ENCODE data around the gene RASSF4. TPM values are rescaled to one million over a fixed set of nuclear protein-coding genes. Genes with fewer than 3 reads are reported as not detected.

Gene RASSF4
- total RNA-seq, 1 donor from 2014 or later: 83.0 TPM

DNA sequence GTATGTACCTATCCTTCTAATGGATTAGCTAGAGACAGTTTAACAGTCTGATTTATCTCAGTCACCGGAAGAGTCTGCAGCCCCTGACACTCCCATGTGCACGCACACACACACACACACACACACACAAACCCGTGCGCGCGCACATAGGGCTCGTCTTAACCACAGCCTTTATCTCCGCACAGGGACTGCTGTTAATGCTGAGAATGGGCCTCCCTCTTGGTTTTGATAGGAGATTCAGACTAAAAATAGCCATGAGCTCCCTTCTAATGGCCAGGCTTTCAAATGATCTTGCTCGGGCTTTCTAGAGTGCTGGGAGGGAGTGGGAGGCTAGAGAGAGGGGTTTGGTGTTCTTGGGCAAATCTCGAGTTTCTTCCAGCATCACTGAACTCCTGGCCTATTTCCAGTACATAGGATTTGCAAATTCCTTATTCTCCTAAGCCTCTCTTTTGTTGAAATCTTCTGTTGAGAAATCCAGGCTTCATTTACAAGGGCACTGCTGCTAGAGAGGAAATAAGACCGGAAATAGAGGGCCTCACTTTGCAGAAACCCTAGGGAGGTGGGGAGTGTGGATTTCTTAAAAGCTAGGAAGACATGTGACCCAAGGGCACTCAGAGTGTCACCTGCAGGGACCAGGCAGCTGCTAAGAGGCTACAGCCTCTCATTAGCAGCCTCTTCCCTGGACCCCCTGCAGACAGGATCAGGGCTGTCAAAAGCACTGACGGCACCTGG is 46.1 kb upstream of the RASSF4 start:
- Histone ChIP-seq H3K79me2 (ENCODE audit: insufficient read depth, low read length) (no peaks in the 10 kb centered on the region), H3K9ac (ENCODE audit: low read length) (no peak overlapping the region), H3K4me1 (ENCODE audit: insufficient read depth, low read length) (no peaks in the 10 kb centered on the region), H3K27ac (ENCODE audit: low read depth, low read length) (no peak overlapping the region), H4K20me1 (ENCODE audit: insufficient read depth, low read length) (no peaks in the 10 kb centered on the region), H2AFZ (ENCODE audit: low read depth, low read length) (no peak overlapping the region), H3K4me2 (ENCODE audit: low read length) (no peak overlapping the region), H3K9me3 (ENCODE audit: insufficient read depth, low read depth, low read length) (no peaks in the 10 kb centered on the region), H3K4me3 (ENCODE audit: insufficient read depth, low read depth, low read length) (no peak overlapping the region), H3K27me3 (ENCODE audit: insufficient read depth, low read length) (peaks cover 3% of the 10 kb centered on the region), H3K36me3 (ENCODE audit: insufficient read depth, low read length) (no peaks in the 10 kb centered on the region)
- DNase-seq (ENCODE audit: low read depth) (no peak), FAIRE-seq (no peak)
- Mint-ChIP-seq H3K4me3 (ENCODE audit: unreplicated experiment) (no peak overlapping the region), H3K4me1 (ENCODE audit: low read depth, unreplicated experiment) (peaks cover 2% of the 10 kb centered on the region), H3K27me3 (ENCODE audit: low read depth, unreplicated experiment) (peaks cover 27% of the 10 kb centered on the region), H3K36me3 (ENCODE audit: low read depth, unreplicated experiment) (no peaks in the 10 kb centered on the region), H3K27ac (ENCODE audit: unreplicated experiment) (no peak overlapping the region), H3K9me3 (ENCODE audit: unreplicated experiment) (peaks cover 11% of the 10 kb centered on the region)
- TF ChIP-seq CTCF (IDR thresholded peaks at IDR 0.05; ENCODE audit: insufficient read depth, low read depth, low read length): no peak
- TF ChIP-seq EZH2 (IDR thresholded peaks at IDR 0.05; ENCODE audit: insufficient read depth, low read length): no peak

- Histone ChIP-seq H4K20me1 (ENCODE audit: insufficient read depth, low read length) (no peaks in the 10 kb centered on the region), H3K4me3 (ENCODE audit: insufficient read depth, low read depth, low read length) (no peak overlapping the region), H3K79me2 (ENCODE audit: insufficient read depth, low read length) (no peaks in the 10 kb centered on the region), H3K27ac (ENCODE audit: low read depth, low read length) (no peak overlapping the region), H3K9me3 (ENCODE audit: insufficient read depth, low read depth, low read length) (no peaks in the 10 kb centered on the region), H3K9ac (ENCODE audit: low read length) (no peak overlapping the region), H3K27me3 (ENCODE audit: insufficient read depth, low read length) (peaks cover 5% of the 10 kb centered on the region), H2AFZ (ENCODE audit: low read depth, low read length) (no peak overlapping the region), H3K4me2 (ENCODE audit: low read length) (no peak overlapping the region), H3K4me1 (ENCODE audit: insufficient read depth, low read length) (no peaks in the 10 kb centered on the region), H3K36me3 (ENCODE audit: insufficient read depth, low read length) (no peaks in the 10 kb centered on the region)
- DNase-seq (ENCODE audit: low read depth): no peak
- Mint-ChIP-seq H3K36me3 (ENCODE audit: low read depth, unreplicated experiment) (no peaks in the 10 kb centered on the region), H3K4me3 (ENCODE audit: unreplicated experiment) (no peak overlapping the region), H3K9me3 (ENCODE audit: unreplicated experiment) (peaks cover 11% of the 10 kb centered on the region), H3K27ac (ENCODE audit: unreplicated experiment) (no peak overlapping the region), H3K4me1 (ENCODE audit: low read depth, unreplicated experiment) (peaks cover 2% of the 10 kb centered on the region), H3K27me3 (ENCODE audit: low read depth, unreplicated experiment) (peaks cover 30% of the 10 kb centered on the region)
- FAIRE-seq: no peak
- TF ChIP-seq CTCF (IDR thresholded peaks at IDR 0.05; ENCODE audit: insufficient read depth, low read depth, low read length) (no peak), EZH2 (IDR thresholded peaks at IDR 0.05; ENCODE audit: insufficient read depth, low read length) (no peak)
Measured at GRCh38 chr10:44914891-44915290, 44.7 kb upstream of the RASSF4 start.

- no peaks in the 10 kb centered on the region for H3K9me3 ChIP-seq (ENCODE audit: insufficient read depth, low read depth, low read length)
- TF ChIP-seq CTCF (IDR thresholded peaks at IDR 0.05; ENCODE audit: insufficient read depth, low read depth, low read length): no peak
- TF ChIP-seq EZH2 (IDR thresholded peaks at IDR 0.05; ENCODE audit: insufficient read depth, low read length): no peak
- Mint-ChIP-seq H3K4me3 (ENCODE audit: unreplicated experiment) (no peak overlapping the region), H3K9me3 (ENCODE audit: unreplicated experiment) (peaks cover 15% of the 10 kb centered on the region), H3K36me3 (ENCODE audit: low read depth, unreplicated experiment) (no peaks in the 10 kb centered on the region), H3K27me3 (ENCODE audit: low read depth, unreplicated experiment) (peaks cover 35% of the 10 kb centered on the region), H3K27ac (ENCODE audit: unreplicated experiment) (no peak overlapping the region), H3K4me1 (ENCODE audit: low read depth, unreplicated experiment) (no peaks in the 10 kb centered on the region)
- no peak for FAIRE-seq
- H3K4me2 ChIP-seq (ENCODE audit: low read length): no peak overlapping the region
- peaks cover 5% of the 10 kb centered on the region for H3K27me3 ChIP-seq (ENCODE audit: insufficient read depth, low read length)
- H4K20me1 ChIP-seq (ENCODE audit: insufficient read depth, low read length): no peaks in the 10 kb centered on the region
- no peak overlapping the region for H3K4me3 ChIP-seq (ENCODE audit: insufficient read depth, low read depth, low read length)
- no peak overlapping the region for H3K27ac ChIP-seq (ENCODE audit: low read depth, low read length)
- H3K36me3 ChIP-seq (ENCODE audit: insufficient read depth, low read length): no peaks in the 10 kb centered on the region
- no peak overlapping the region for H3K9ac ChIP-seq (ENCODE audit: low read length)
- DNase-seq (ENCODE audit: low read depth): no peak
- H3K4me1 ChIP-seq (ENCODE audit: insufficient read depth, low read length): no peaks in the 10 kb centered on the region
- no peaks in the 10 kb centered on the region for H3K79me2 ChIP-seq (ENCODE audit: insufficient read depth, low read length)
- no peak overlapping the region for H2AFZ ChIP-seq (ENCODE audit: low read depth, low read length)
Measured at GRCh38 chr10:44916429-44916828, 43.2 kb upstream of the RASSF4 start.

Data from astrocyte (in vitro differentiated cells and primary cell).